ENCODE results near the gene TBC1D17. TPM values are rescaled to one million over a fixed set of nuclear protein-coding genes. Genes with fewer than 3 reads are reported as not detected.

TBC1D17 gene
- total and polyA plus RNA-seq, 10 donors: 20.8 to 53.5 (median 36.6) TPM

DNA sequence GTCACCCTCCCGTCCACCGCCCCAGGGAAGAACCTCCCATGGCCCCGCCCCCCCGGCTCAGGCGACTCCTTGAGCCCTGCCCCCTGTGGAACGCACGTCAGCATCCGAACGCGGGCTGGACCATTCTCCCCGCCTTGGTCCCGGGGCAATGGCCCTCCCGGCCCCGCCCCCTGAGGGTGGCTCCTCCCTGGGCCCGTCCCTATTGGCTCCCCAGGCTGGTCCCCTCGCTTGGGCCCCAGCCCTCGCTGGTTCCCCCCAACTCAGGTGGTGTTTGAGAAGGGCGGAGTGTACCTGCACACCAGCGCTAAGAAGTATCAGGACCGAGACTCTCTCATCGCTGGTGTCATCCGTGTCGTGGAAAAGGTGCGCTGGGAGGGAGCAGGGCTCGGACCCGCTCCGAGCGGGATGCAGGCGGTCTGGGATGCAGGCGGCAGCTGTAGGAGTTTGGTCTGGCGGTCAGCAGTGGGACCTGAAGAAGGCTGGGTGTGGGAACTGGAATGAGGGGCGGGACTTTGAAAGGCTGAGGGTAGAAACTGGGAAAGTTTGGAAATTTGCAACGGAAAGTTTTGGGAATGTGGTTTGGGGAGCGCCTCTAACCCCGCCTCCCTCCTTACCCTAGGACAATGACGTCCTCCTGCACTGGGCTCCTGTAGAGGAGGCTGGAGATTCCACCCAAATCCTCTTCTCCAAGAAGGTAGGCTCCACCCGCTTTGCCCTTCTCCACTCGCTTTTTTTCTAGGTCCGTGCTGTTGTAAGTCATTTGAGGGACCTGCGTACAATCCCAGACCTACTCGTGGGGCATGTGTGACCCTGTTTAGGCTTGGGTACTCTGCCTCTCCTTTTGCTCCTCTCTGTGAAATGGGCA lies 609 bp downstream of the TBC1D17 start:
- Histone ChIP-seq H3K4me1 (peaks cover 10 to 51% (median 28%) of the 10 kb centered on the region in 6 donors), H3K27ac (peak overlapping the region; percentile 96 to 100 (median 99)), H3K36me3 (peaks cover 9 to 61% (median 40%) of the 10 kb centered on the region in 6 donors), H3K9me3 (no peaks in the 10 kb centered on the region), H3K4me3 (peak overlapping the region; percentile 48 to 87 (median 76)), H3K27me3 (replicated peaks in 1 of 7) (no peaks in the 10 kb centered on the region)
- intact Hi-C loops (cut with DNase I; ENCODE audit: low total_unique reads): no loop called here
- TF ChIP-seq POLR2AphosphoS5 (IDR thresholded peaks at IDR 0.05) (peak in 2 of 3 donors; percentile 40 to 47), POLR2A (IDR thresholded peaks at IDR 0.05) (no peak)
- TF ChIP-seq, protein P1, sequence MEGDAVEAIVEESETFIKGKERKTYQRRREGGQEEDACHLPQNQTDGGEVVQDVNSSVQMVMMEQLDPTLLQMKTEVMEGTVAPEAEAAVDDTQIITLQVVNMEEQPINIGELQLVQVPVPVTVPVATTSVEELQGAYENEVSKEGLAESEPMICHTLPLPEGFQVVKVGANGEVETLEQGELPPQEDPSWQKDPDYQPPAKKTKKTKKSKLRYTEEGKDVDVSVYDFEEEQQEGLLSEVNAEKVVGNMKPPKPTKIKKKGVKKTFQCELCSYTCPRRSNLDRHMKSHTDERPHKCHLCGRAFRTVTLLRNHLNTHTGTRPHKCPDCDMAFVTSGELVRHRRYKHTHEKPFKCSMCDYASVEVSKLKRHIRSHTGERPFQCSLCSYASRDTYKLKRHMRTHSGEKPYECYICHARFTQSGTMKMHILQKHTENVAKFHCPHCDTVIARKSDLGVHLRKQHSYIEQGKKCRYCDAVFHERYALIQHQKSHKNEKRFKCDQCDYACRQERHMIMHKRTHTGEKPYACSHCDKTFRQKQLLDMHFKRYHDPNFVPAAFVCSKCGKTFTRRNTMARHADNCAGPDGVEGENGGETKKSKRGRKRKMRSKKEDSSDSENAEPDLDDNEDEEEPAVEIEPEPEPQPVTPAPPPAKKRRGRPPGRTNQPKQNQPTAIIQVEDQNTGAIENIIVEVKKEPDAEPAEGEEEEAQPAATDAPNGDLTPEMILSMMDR (IDR thresholded peaks at IDR 0.05 in 8 of 11, conservative IDR thresholded peaks at IDR 0.05 in 3 of 11): peak in 1 of 11 experiments; percentile 22
- peak; percentile 100 for DNase-seq
- WGBS, 5 donors: 11 to 18% (median 12%) methylated on average over 25 to 41 of the region's 41 CpGs

DNA sequence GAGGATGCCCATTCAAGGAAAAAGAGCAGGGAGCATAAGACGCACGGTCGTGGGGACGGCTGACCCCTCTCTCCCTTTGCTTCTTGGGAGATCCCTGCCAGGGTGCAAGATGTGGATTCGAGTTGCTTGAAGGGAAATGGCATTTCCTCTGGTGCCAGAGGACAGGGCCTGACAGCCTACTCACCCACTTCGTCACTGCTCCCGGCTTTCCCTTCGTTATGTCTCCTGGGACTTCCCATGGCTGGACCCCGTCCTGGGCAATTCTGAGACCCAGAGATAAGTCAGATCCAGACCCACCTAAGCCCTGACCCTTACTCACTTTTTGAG lies 1.2 kb downstream of the TBC1D17 start:
- intact Hi-C loops (cut with DNase I; ENCODE audit: low total_unique reads): no loop called here
- H3K4me1 ChIP-seq: peaks cover 10 to 45% (median 26%) of the 10 kb centered on the region in 6 donors
- peaks cover 9 to 63% (median 46%) of the 10 kb centered on the region in 6 donors for H3K36me3 ChIP-seq
- TF ChIP-seq POLR2A (IDR thresholded peaks at IDR 0.05) (no peak), POLR2AphosphoS5 (IDR thresholded peaks at IDR 0.05) (no peak)
- TF ChIP-seq, protein P1 (IDR thresholded peaks at IDR 0.05 in 8 of 11, conservative IDR thresholded peaks at IDR 0.05 in 3 of 11): no peak
- WGBS, 5 donors: 86 to 92% (median 86%) methylated on average over 9 of the region's 9 CpGs
- peak; percentile 75 for DNase-seq
- no peaks in the 10 kb centered on the region for H3K9me3 ChIP-seq
- peak overlapping the region in 7 of 8 donors; percentile 96 to 100 (median 99) for H3K27ac ChIP-seq
- H3K4me3 ChIP-seq: peak overlapping the region in 6 of 8 donors; percentile 72 to 87 (median 82)
- no peaks in the 10 kb centered on the region for H3K27me3 ChIP-seq (replicated peaks in 1 of 7)

DNA sequence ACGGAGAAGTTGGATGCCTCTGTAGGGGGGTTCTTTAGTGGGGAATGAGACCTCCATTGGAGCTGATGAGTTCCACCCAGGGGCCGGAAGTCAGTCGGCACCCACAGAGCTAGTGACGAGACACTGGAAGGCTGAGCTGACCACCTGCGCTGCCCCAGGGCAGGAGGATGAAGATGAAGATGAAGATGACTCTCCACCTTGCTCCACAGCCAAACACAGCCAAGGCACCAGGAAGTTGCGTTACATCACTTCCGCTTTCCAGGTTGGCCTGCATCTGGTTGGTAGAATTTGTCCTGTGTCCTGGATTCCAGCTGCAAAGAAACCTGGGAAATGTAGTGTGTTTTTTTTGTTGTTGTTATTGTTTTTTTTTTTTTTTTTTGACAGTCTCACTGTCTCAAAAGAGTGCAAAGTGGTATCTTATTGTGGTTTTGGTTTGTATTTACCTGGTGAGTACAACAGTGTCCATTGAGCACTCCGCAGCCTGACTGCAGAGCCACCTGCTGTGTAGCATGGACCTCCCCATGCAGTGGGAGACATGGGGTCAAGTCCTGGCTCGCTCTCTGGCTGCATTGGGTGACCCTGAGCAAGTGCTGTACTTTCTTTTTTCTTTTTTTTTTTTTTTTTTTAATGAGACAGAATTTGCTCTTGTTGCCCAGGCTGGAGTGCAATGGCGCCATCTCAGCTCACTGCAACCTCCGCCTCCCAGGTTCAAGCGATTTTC lies 1.9 kb downstream of the TBC1D17 start:
- intact Hi-C loops (cut with DNase I; ENCODE audit: low total_unique reads): no loop called here
- peak overlapping the region in 3 of 8 donors; percentile 2 to 100 (median 99) for H3K27ac ChIP-seq
- H3K27me3 ChIP-seq (replicated peaks in 1 of 7): no peaks in the 10 kb centered on the region
- TF ChIP-seq POLR2AphosphoS5 (IDR thresholded peaks at IDR 0.05) (no peak), POLR2A (IDR thresholded peaks at IDR 0.05) (no peak)
- TF ChIP-seq, protein P1 (IDR thresholded peaks at IDR 0.05 in 8 of 11, conservative IDR thresholded peaks at IDR 0.05 in 3 of 11): no peak
- DNase-seq: peak; percentile 80
- peaks cover 9 to 63% (median 52%) of the 10 kb centered on the region in 6 donors for H3K36me3 ChIP-seq
- WGBS, 5 donors: 90 to 98% (median 92%) methylated on average over 12 of the region's 12 CpGs
- H3K4me1 ChIP-seq: peaks cover 10 to 43% (median 26%) of the 10 kb centered on the region in 6 donors
- no peaks in the 10 kb centered on the region for H3K9me3 ChIP-seq
- no peak overlapping the region for H3K4me3 ChIP-seq
